Measurements from ENCODE around the gene MIS18BP1.
"Not testable (repeated sequence)": the region's sequence is repeated elsewhere in the genome, so short reads cannot be mapped to it uniquely, and the experiment has no call there.

The MIS18BP1 gene

DNA sequence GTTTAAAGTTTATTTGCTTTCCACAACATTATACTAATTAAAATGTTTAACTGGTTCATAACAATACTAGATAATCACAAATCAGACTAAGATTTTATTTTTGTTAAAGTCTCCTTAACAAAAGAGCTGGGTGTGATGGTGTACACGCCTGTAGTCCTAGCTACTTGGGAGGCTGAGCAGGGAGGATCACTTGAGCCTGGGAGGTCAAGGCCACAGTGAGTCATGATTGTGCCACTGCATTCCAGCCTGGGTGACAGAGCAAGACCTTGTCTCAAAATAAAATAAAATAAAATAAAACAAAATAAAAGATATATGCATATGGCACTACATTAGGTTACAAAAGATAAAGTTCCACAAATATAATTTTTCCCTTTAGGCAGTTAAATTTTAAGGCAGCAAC is 5.6 kb downstream of the MIS18BP1 start:
- in situ Hi-C loops (cut with MboI; ENCODE audit: low sequenced_read_pairs): no loop called here

DNA sequence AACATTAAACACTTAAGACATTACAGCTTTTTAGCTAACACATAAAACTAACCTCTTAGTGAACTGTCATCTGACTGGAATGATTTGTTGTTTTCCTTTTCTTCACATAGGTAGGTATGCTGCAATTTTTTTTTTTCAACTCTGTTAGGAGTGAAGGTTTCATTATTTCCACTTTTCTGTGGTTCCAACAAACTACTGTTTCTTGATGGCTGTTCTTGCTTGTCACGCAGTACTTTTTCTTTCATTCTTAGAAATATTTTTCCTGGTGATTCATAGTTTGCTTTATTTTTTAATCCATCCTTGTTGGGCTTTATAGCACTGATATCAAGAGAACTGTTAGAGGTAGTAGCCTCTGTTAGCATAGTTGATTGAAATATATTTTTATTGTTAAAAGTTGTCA is 6.3 kb downstream of the MIS18BP1 start:
- in situ Hi-C loops (cut with MboI; ENCODE audit: low sequenced_read_pairs): no loop called here

DNA sequence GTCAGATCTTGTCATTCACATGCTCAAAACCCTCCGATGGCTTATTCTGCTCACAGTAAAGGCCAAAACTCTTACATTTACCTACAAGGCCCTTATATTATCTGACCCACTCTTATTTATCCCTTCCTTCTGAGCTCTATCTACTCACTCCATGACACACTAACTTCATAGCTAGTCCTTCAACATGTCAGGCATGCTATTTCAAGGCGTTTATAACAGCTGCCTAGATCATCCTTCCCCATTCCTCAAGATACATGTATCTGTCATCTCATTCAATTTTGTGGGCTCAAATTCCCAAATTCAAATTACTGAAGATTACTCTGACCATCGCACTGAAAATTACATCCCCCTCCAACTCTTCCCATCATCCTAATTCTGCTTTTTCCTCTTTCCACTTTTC is 6.9 kb downstream of the MIS18BP1 start:
- in situ Hi-C loops (cut with MboI; ENCODE audit: low sequenced_read_pairs): no loop called here

DNA sequence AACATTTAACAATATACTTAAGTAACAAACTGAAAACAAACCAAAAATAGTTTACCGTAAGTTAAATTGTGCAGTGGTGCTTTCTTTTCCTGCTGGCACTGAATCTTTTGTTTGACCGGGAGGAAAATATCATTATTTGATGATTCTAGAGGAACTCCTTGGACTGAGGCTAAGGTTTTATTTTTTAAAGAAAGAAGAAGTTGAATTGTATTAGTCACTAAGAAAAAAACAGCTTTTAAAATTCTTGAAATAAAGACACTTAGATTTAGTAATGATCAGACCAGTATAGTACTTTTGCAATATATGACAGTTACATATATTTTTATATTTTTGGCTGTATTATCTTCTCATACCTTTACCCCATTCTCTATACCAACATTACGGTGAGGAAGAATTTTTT is 10.3 kb downstream of the MIS18BP1 start:
- in situ Hi-C loops (cut with MboI; ENCODE audit: low sequenced_read_pairs): no loop called here

DNA sequence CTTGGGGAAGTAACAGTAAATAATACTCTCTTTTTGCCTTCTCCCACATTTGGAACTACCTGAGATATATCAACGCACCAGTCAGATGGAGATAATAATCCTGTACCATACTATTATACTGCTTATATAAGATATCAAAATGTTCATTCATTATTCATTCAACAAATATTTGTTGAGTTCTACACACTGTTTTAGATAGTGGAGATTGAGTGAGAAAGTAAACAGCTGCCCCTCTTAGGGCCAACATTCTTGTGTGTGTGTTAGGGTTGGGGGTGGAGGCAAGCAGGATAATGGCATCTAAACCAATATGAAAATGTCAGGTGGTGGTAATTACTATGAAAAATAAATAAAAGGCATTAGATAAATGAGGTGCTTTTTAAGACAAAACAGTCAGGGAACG is 14.0 kb downstream of the MIS18BP1 start:
- in situ Hi-C loops (cut with MboI; ENCODE audit: low sequenced_read_pairs): no loop called here

DNA sequence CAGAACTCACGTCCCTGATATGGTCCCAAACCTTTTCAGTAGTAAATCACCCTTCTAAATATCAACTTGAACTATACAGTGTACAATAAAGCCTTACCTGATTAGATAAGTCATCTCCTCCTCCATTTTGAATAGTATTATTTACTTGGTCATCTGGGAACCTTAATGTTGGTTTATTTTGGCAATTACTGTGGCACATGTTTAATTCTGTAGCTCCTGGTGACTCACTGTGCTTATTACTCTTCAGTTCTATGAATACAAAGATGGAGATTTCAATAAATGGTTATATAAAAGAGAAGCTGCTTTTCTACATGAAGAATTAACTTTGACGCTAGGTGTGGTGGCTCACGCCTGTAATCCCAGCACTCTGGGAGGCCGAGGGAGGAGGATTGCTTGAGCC is 25.4 kb downstream of the MIS18BP1 start:
- in situ Hi-C loops (cut with MboI; ENCODE audit: low sequenced_read_pairs): no loop called here

DNA sequence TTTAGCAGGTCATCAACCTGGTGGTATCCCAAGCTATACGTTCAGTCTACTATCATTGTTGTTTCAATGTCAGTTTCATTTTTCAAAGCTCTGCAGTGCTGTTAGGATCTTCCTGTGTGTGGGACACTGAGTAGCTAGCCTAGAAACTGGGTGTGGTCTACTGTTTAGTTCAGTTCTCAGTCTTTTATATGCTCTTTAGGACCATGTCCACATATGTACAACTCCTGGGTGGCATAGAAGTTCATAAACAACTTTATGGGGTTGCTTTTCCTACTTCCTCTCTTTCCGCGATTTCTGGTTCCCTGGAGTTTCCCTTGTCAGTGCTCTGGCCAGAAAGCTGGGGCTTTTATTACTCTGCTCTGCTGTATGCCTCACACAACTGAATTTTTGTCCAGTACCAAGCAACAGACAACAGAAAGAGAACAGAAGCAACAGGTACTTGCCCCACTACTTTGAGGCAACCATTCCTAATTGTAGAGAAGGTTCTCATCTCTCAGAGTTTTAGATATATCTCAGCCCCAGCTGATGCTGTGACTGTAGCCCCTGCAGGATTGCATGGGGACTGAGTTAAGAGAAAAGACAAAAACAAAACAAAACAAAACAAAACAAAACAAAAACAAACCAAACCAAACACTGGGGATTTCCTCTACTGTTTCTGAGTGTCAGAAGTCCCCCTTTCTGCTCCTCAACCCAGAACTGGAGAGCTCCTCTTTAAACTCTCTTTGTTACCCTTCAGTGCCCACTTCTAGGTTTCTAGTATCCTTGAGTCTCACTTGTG is 30.3 kb downstream of the MIS18BP1 start:
- in situ Hi-C loops (cut with MboI; ENCODE audit: low sequenced_read_pairs): no loop called here

DNA sequence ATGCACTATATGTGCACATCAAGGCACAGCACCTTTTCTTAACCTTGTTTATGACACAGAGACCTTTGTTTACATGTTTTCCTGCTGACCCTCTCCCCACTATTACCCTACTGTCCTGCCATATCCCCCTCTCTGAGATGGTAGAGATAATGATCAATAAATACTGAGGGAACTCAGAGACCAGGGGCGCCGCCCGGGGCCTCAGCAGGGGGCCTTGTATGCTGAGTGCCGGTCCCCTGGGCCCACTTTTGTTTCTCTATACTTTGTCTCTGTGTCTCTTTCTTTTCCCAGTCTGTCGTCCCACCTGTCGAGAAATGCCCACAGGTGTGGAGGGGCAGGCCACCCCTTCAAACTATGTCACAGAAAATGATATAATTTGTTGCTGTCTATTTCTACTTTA is 38.7 kb downstream of the MIS18BP1 start:
- in situ Hi-C loops (cut with MboI; ENCODE audit: low sequenced_read_pairs): not testable (repeated sequence)

DNA sequence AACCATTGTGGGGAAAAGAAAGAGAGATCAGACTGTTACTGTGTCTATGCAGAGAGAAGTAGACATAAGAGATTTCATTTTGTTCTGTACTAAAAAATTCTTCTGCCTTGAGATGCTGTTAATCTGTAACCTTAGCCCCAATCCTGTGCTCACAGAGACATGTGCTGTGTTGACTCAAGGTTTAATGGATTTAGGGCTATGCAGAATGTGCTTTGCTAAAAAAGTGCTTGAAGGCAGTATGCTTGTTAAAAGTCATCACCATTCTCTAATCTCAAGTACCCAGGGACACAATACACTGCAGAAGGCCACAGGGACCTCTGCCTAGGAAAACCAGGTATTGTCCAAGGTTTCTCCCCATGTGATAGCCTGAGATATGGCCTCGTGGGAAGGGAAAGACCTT is 39.3 kb downstream of the MIS18BP1 start:
- in situ Hi-C loops (cut with MboI; ENCODE audit: low sequenced_read_pairs): not testable (repeated sequence)

DNA sequence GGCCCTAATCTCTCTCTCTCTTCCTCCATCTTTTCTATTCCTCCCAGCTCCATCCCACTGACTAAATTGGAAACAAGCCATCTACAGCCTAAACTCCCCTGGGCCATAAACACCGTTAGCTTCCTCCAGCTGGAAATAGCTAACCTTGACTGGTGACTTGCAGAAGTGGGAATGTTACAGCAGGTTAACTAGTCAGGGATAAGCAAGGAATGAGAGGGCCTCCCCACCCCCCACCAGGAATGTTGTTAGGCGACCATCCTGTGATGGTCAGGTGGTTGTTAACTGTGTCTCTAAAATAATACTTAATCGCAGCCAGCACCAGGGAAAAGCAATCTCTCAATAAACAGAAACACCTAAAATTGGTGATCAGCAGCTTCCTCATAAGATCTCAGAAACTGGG is 40.8 kb downstream of the MIS18BP1 start:
- in situ Hi-C loops (cut with MboI; ENCODE audit: low sequenced_read_pairs): no loop called here

DNA sequence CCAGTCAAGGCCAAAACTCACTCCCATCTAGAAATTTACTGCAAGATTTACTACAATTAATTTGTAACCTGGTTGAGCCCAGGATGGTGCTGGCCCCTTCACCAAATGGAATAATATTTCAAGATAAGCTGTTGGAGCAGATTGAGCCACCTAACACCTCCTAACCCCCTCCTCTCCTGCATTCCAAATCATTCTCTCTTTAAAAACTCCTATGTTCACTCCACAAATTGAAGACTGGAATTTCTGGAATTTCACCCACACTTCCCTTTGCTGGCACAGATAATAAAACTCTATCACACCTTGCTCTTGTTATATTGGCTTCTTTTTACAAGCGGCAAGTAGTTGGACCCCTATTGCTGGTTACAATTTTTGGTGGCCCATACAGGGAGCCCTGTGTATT is 41.7 kb downstream of the MIS18BP1 start:
- in situ Hi-C loops (cut with MboI; ENCODE audit: low sequenced_read_pairs): no loop called here

DNA sequence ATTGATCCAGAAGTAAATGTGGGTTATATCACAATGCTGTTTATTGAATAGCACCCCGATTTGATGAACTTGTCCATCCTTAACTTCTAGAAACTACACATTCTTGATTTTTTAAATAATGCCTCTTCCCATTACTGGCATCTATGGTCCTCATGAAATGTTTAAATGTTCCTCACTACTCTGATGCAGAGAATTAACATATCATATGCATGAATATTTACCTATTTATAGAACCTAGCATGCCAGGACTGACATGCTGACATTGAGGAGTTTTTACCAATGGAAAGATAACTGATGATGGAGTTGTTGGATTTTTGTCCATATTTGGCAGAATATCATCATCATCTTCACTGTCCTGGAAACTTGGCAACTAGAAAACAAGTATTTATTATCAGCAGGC is 42.8 kb downstream of the MIS18BP1 start:
- in situ Hi-C loops (cut with MboI; ENCODE audit: low sequenced_read_pairs): no loop called here

DNA sequence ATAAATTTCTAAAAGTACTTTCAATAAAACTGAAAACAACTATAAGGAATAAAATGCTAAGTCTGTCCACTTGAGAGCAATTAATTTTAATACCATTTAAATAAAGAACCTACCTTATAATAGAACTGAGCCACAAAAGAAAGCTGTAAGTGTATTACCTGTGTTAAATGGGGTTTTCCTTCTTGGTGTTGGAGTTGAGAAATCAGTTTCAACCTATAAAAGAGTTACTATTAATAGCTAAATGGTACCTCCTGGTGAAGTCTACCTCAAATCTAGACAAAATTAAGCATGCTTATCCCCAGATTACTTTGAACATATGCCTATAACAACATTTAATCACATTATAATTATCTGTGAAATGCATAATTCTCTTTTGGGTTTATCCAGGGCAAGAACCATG is 48.8 kb downstream of the MIS18BP1 start:
- in situ Hi-C loops (cut with MboI; ENCODE audit: low sequenced_read_pairs): no loop called here

DNA sequence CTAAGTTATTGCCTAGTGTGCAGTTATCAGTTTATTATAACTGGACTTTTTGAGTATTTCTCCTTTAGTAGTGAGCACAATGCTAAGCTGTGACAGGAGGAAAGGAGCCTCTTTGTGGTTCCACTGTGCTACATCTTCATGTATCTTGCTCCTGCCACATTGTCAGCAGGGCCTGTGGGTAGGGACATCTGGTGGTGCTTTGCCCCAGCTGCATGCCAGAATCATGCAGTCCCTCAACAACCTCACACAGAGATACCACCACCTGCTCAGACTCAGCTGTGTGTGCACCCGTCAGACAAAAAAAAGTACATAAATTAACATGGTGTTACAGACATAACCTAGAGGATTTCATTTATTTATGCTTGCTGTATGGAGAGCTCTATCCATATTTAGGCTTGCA is 51.1 kb downstream of the MIS18BP1 start:
- in situ Hi-C loops (cut with MboI; ENCODE audit: low sequenced_read_pairs): no loop called here

DNA sequence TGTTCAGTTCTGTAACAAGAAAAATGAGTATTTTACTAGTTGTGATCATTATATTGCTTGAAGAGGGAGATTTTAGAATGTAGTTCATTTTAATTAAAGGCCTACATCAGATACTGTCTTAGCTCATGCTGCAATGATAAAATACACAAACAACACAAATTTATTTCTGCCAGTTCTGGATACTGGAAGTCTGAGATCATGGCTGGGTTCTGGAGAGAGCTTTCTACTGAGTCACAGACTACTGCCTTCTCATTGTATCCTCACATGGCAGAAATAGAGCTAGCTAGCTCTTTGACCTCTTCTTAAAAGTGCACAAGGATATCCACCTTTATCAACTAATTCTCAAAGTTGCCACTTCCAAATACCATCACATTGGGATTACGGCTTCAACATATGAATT is 53.8 kb downstream of the MIS18BP1 start:
- in situ Hi-C loops (cut with MboI; ENCODE audit: low sequenced_read_pairs): no loop called here

DNA sequence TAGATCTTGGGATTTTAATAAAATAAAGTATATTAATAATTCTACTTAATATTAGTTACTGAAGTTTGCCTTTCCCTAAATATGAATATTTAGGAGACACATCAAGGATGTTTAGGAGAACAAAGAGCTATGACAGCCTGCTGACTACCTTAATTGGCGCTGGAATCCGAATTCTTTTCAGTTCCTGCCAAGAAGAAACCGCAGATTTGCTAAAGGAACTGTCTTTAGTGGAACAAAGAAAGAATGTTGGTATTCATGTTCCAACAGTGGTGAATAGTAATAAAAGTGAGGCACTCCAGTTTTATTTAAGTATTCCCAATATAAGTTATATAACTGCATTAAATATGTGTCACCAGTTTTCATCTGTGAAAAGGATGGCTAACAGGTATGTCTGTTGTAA is 54.5 kb downstream of the MIS18BP1 start:
- in situ Hi-C loops (cut with MboI; ENCODE audit: low sequenced_read_pairs): no loop called here

DNA sequence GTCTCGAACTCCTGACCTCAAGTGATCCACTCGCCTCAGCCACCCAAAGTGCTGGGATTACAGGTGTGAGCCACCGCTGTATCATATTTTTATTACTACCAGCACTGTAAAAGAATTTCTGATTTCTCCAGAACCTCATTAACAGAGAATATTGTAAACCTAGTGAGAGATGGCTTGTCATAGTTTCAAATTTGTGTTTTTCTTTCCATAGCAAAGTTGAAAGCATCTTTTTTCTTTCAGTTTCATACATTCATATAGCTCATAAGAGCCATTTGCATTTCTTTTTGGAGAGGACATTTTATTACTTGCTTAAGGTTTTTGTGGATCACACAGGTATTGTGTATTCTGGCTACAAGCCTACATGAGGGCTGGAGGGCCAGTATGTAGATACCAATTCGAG is 58.0 kb downstream of the MIS18BP1 start:
- in situ Hi-C loops (cut with MboI; ENCODE audit: low sequenced_read_pairs): no loop called here

DNA sequence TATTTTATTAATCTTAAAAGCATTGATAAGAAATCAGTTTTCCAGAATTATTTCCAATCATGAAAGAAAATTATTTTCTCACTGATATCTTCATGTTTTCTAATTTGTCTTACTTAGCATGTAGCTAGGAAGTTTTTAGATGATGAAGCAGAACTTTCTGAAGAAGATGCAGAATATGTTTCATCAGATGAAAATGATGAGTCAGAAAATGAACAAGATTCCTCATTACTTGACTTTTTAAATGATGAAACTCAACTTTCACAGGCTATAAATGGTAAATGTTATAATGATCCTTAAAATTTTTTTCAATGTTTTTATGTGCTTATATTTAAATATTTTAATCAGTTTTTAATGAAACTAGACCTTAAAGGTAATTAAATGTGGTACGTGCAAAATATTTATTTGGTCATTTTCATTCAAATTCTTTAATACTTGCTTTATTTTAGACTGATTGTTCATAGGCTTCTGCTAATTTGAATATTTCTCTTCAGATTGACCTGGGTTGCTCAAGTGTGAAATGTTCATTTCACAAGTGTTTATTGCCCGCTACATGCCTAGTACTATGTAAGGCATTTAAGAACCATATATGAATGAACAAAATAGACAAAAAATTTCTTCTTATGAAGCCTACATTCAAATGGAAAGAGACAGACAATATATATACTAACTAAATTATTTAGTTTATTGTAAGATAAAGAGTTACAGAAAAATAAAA is 67.7 kb downstream of the MIS18BP1 start:
- in situ Hi-C loops (cut with MboI; ENCODE audit: low sequenced_read_pairs): no loop called here

DNA sequence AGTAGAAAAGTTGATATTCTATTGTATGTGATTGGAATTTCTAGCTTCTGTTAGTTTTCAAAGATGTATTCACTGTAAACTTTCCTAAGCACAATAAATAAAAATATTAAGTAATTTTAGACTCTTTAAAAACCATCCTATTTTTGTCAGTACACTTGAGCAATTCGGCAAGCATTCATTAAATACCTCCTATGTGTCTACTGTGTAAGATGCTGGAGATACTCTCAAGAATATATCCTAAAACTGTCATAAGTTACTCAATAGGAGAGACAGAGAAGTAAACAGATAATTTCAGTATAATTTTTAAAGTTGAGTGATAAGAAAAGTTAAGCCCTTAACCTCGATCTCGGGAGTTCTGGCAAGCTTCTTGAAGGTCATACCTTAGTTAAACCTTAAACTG is 71.2 kb downstream of the MIS18BP1 start:
- in situ Hi-C loops (cut with MboI; ENCODE audit: low sequenced_read_pairs): no loop called here

DNA sequence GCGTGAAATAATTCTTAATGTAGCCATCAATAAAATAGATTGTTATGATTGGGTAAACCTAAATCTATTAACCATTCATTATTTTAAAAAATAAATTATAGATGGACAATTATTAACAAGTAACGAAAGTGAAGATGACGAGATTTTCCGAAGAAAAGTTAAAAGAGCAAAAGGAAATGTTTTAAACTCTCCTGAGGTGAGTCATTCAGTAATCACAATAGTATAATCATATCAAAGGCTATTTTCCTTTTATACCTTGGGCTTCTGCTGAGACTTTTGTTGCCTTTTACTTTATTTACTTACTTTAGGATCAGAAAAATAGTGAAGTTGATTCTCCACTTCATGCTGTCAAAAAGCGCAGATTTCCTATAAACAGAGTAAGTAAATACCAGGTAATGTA is 71.7 kb downstream of the MIS18BP1 start:
- in situ Hi-C loops (cut with MboI; ENCODE audit: low sequenced_read_pairs): no loop called here

DNA sequence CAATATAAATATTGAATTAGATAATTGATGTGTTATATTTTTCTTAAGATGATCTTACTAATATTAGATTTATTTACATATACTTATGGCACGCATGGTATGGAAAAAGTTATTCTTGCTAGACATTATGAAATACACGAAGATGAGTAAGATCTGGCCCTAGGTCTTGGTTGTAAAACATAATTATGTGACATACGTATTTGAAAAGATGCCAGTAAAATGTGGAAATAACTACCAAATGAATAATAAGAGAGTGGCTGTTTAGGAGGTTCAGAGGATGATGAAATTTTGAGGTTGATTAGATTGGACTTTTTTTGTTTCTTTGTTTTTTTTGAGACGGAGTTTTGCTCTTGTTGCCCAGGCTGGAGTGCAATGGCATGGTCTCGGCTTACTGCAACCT is 75.9 kb downstream of the MIS18BP1 start:
- in situ Hi-C loops (cut with MboI; ENCODE audit: low sequenced_read_pairs): no loop called here

DNA sequence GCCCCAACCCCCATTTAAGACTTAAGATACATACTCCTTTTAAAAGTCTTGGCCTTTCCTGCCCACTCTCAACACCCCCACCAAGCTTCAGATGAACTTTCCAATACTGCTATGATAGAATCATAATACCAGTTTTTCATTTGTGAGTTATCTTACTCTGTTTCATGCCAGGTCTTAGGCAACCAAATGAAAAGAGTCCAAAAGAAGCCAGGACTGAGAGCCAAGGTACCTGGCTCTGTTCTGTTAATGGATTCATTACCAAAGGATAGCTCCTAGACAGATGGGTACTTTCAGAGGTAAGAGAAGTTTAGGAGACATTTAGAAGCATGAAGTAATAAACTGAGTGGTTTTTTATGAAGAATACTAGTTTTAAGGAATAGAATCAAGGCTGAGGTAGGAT is 83.1 kb downstream of the MIS18BP1 start:
- in situ Hi-C loops (cut with MboI; ENCODE audit: low sequenced_read_pairs): no loop called here

DNA sequence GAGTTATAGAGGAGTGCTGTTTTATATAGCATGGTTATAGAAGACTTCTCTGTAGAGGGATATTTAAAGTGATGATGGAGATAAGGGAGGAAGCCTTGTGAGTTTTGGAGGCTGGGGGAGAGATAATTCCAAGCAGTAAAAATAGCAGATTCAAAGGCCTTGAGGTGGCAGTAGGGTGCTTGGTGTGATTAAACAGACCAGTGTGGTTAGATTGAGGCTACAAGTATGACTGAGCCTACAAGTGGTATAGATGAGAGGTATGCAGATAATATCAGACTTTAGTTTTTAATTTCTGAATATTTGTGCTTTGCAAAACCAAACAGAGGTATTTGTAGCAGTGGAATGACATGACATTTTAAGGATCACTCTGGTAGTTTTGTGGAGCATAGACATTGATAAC is 96.9 kb downstream of the MIS18BP1 start:
- in situ Hi-C loops (cut with MboI; ENCODE audit: low sequenced_read_pairs): no loop called here

Measured in HL-60/S4 (cell line).